ENCODE results near the gene OR52D1.

The OR52D1 gene

DNA sequence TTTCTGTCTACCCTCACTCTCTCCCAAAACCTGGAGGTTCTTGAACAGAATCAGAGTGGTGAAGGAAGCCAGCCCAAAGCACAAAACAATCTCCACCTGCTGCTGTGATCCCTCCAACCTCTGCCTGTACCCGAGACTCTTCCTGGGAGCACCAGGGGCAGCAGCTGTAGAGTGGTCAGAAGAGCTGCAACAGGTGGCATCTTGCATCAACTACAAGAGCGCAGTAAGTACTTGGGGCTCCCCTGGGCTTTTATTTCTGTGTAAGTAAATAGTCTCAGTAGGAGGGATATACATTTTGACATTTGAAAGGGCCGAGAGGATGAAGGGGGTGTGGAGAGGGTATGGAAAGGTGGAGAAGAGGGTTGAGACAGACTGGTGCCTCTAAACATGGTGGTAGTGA lies 36.3 kb downstream of the OR52D1 start:
- DNase-seq (ENCODE audit: low read depth): no peak
- no peak overlapping the region for H3K4me3 ChIP-seq (ENCODE audit: low read length)
- no peak for TF ChIP-seq CTCF (IDR thresholded peaks at IDR 0.05; ENCODE audit: insufficient read depth, low read depth, low read length, missing control alignments)

DNA sequence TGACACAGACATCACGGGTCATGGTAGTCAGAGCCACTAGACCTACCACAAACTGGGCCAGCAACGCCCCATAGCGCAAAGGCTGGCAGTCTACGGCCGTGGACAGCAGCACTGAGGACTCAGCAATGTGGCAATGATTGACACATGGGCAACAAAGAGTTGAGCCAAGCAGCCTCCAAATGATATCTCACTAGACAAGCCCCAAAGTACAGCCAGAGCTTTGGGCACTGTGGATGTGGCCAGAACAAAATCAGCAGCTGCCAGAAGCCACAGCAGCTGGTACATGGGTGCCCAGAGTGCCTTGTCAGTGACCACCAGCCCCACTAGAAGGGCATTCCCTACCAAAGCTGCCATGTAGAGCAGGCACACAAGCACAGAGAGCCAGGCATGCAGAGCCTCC lies 39.2 kb downstream of the OR52D1 start:
- DNase-seq (ENCODE audit: low read depth): no peak
- no peak overlapping the region for H3K4me3 ChIP-seq (ENCODE audit: low read length)
- TF ChIP-seq CTCF (IDR thresholded peaks at IDR 0.05; ENCODE audit: insufficient read depth, low read depth, low read length, missing control alignments): no peak

- DNase-seq (ENCODE audit: low read depth): no peak
- no peak overlapping the region for H3K4me3 ChIP-seq (ENCODE audit: low read length)
- TF ChIP-seq CTCF (IDR thresholded peaks at IDR 0.05; ENCODE audit: insufficient read depth, low read depth, low read length, missing control alignments): no peak
Observed at GRCh38 chr11:5528495-5528894, 40.0 kb downstream of the OR52D1 start.

GRCh38 chr11:5531053-5531831 lies 42.8 kb downstream of the OR52D1 start:
- no peak for TF ChIP-seq CTCF (IDR thresholded peaks at IDR 0.05; ENCODE audit: insufficient read depth, low read depth, low read length, missing control alignments)
- no peak overlapping the region for H3K4me3 ChIP-seq (ENCODE audit: low read length)
- DNase-seq (ENCODE audit: low read depth): no peak

GRCh38 chr11:5534046-5534445 lies 45.6 kb downstream of the OR52D1 start:
- DNase-seq (ENCODE audit: low read depth): no peak
- H3K4me3 ChIP-seq (ENCODE audit: low read length): no peak overlapping the region
- no peak for TF ChIP-seq CTCF (IDR thresholded peaks at IDR 0.05; ENCODE audit: insufficient read depth, low read depth, low read length, missing control alignments)

DNA sequence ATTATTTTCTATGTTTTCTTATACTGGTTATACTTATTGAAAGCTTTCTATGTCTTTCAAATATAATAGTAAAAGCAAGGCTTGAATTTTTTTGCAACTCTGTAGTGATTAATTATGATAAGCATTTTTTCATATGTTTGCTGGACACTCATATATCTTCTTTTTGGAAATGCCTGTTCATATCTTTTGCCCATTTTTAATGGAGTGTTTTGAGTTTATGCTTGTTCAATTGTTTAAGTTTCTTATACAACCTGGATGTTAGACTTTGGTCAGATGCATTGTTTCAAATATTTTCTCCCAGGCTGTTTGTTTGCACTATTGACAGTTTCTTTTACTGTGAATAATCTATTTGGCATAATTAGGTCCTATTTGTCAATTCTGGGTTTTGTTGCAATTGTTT lies 48.0 kb downstream of the OR52D1 start:
- DNase-seq (ENCODE audit: low read depth): no peak
- TF ChIP-seq CTCF (IDR thresholded peaks at IDR 0.05; ENCODE audit: insufficient read depth, low read depth, low read length, missing control alignments): no peak

More for the DNA sequence above, 48.0 kb downstream of the OR52D1 start:
- no peak overlapping the region for H3K4me3 ChIP-seq (ENCODE audit: low read length)

Data from epithelial cell of esophagus (primary cell).